Gastrocnemius medialis (tissue), 4 donors: ENCODE results near the gene OSMR. TPM values are rescaled to one million over a fixed set of nuclear protein-coding genes. Genes with fewer than 3 reads are reported as not detected.
"Not testable (repeated sequence)": the region's sequence is repeated elsewhere in the genome, so short reads cannot be mapped to it uniquely, and the experiment has no call there.

Source experiments
- ATAC-seq, 2 donors: fragments of 150-250 bp; one replicate each; pipeline ENCODE4 v1.9.1; 2016
- DNase-seq, 2 donors: peaks; one replicate each; pipeline ENCODE4 v3.0.0-alpha.2; 2019
- H3K27ac ChIP-seq, 4 donors: fragments of 200-600 bp; sonication (generic); 1 replicate in 1 of 4; 2 replicates in 3 of 4; pipeline ENCODE4 v1.5.1; 2016 to 2018; ENCODE audit warnings: mild to moderate bottlenecking in 2 of 4, moderate library complexity in 1 of 4
- H3K27me3 ChIP-seq, 3 donors: fragments of 200-600 bp; sonication (generic) in 2 of 3; 1 replicate in 1 of 3; 2 replicates in 2 of 3; pipeline versions ENCODE4 v1.5.1 to v1.6.0; 2016 to 2019; ENCODE audit warnings: mild to moderate bottlenecking in 1 of 3, moderate library complexity in 1 of 3
- H3K36me3 ChIP-seq, 2 donors: fragments of 200-600 bp; sonication (generic) in 1 of 2; one replicate each; pipeline ENCODE4 v1.5.1; 2017 to 2018
- H3K4me1 ChIP-seq, 2 donors: fragments of 200-600 bp; sonication (generic) in 1 of 2; one replicate each; pipeline ENCODE4 v1.5.1; 2016 to 2017; ENCODE audit warnings: mild to moderate bottlenecking in 2 of 2
- H3K4me3 ChIP-seq, 4 donors: fragments of 200-600 bp; sonication (generic) in 3 of 4; 1 replicate in 1 of 4; 2 replicates in 3 of 4; pipeline ENCODE4 v1.5.1; 2016 to 2019; ENCODE audit warnings: mild to moderate bottlenecking in 2 of 4
- H3K9me3 ChIP-seq, 3 donors: fragments of 200-600 bp; sonication (generic) in 2 of 3; 1 replicate in 1 of 3; 2 replicates in 2 of 3; pipeline ENCODE4 v1.5.1; 2016 to 2019
- CTCF ChIP-seq, 5 experiments: fragments of 450-650 bp in 3 of 5; fragments of 200-600 bp in 2 of 5; sonication (generic) in 2 of 5; IDR thresholded peaks in 4 of 5; conservative IDR thresholded peaks in 1 of 5; 1 replicate in 4 of 5; 2 replicates in 1 of 5; pipeline ENCODE4 v1.5.1; 2016 to 2019; ENCODE audit warnings: antibody characterized with exemption in 5 of 5, mild to moderate bottlenecking in 3 of 5, moderate library complexity in 3 of 5
- POLR2A ChIP-seq, 2 donors: fragments of 450-650 bp; IDR thresholded peaks; one replicate each; pipeline ENCODE4 v1.6.1; 2017; ENCODE audit warnings: antibody characterized with exemption in 2 of 2, mild to moderate bottlenecking in 2 of 2, moderate library complexity in 2 of 2
- in situ Hi-C, 4 donors: fragments of 200-750 bp; cut with MboI; loops; one replicate each; pipeline versions ENCODE4 v1.15.0 to v1.8.0; 2017; ENCODE audit warnings: low sequenced_read_pairs in 4 of 4
- intact Hi-C: fragments of 100-400 bp; cut with DNase I; formaldehyde crosslinking; loops from one replicate; pipeline ENCODE4 v1.15.1; 2023; ENCODE audit warnings: low total_unique reads
- total RNA-seq, 4 donors: library from RNA; depleted of rRNA; stranded (reverse); fragments of >200 nt; gene quantifications; one replicate each; pipeline versions ENCODE4 v1.1.0 to v1.2.3, GENCODE V29; 2016

The OSMR gene
- total RNA-seq, 4 donors from 2014 or later: 4.9 to 12.4 (median 6.5) TPM

GRCh38 chr5:38853753-38854470 is 8.1 kb downstream of the OSMR start:
- TF ChIP-seq CTCF (IDR thresholded peaks at IDR 0.05 in 4 of 5, conservative IDR thresholded peaks at IDR 0.05 in 1 of 5) (no peak), POLR2A (IDR thresholded peaks at IDR 0.05) (no peak)
- in situ Hi-C loops (no loop called here), intact Hi-C loops (no loop called here)
- ATAC-seq: no peak
- DNase-seq: no peak
- Histone ChIP-seq H3K4me3 (no peak overlapping the region), H3K27me3 (no peaks in the 10 kb centered on the region), H3K36me3 (no peaks in the 10 kb centered on the region), H3K4me1 (no peaks in the 10 kb centered on the region), H3K9me3 (no peaks in the 10 kb centered on the region), H3K27ac (no peak overlapping the region)

- ATAC-seq: no peak
- no peaks in the 10 kb centered on the region for H3K36me3 ChIP-seq
- DNase-seq: no peak
- intact Hi-C loops: no loop called here
- no peaks in the 10 kb centered on the region for H3K9me3 ChIP-seq
- no peak overlapping the region for H3K4me3 ChIP-seq
- in situ Hi-C loops: no loop called here
- no peaks in the 10 kb centered on the region for H3K4me1 ChIP-seq
- TF ChIP-seq CTCF (IDR thresholded peaks at IDR 0.05 in 4 of 5, conservative IDR thresholded peaks at IDR 0.05 in 1 of 5): no peak
- TF ChIP-seq POLR2A (IDR thresholded peaks at IDR 0.05): no peak
- H3K27ac ChIP-seq: no peak overlapping the region
- H3K27me3 ChIP-seq: no peaks in the 10 kb centered on the region
Observed at GRCh38 chr5:38854907-38855306, 9.1 kb downstream of the OSMR start.

- Histone ChIP-seq H3K36me3 (no peaks in the 10 kb centered on the region), H3K27ac (no peak overlapping the region), H3K27me3 (no peaks in the 10 kb centered on the region), H3K9me3 (no peaks in the 10 kb centered on the region), H3K4me1 (no peaks in the 10 kb centered on the region), H3K4me3 (no peak overlapping the region)
- in situ Hi-C loops: no loop called here
- TF ChIP-seq POLR2A (IDR thresholded peaks at IDR 0.05) (no peak), CTCF (IDR thresholded peaks at IDR 0.05 in 4 of 5, conservative IDR thresholded peaks at IDR 0.05 in 1 of 5) (no peak)
- intact Hi-C loops: no loop called here
- no peak for DNase-seq
- no peak for ATAC-seq
Observed at GRCh38 chr5:38856660-38857059, 10.8 kb downstream of the OSMR start.

- no peak overlapping the region for H3K27ac ChIP-seq
- in situ Hi-C loops (no loop called here), intact Hi-C loops (no loop called here)
- no peak overlapping the region for H3K4me3 ChIP-seq
- no peaks in the 10 kb centered on the region for H3K36me3 ChIP-seq
- no peaks in the 10 kb centered on the region for H3K27me3 ChIP-seq
- no peak for TF ChIP-seq POLR2A (IDR thresholded peaks at IDR 0.05)
- TF ChIP-seq CTCF (IDR thresholded peaks at IDR 0.05 in 4 of 5, conservative IDR thresholded peaks at IDR 0.05 in 1 of 5): no peak
- DNase-seq: no peak
- no peaks in the 10 kb centered on the region for H3K4me1 ChIP-seq
- no peak for ATAC-seq
- no peaks in the 10 kb centered on the region for H3K9me3 ChIP-seq
Observed at GRCh38 chr5:38858839-38859238, 13.0 kb downstream of the OSMR start.

- H3K36me3 ChIP-seq, in situ Hi-C loops, ATAC-seq, DNase-seq, H3K27ac ChIP-seq, H3K4me1 ChIP-seq, H3K27me3 ChIP-seq, intact Hi-C loops, H3K9me3 ChIP-seq, H3K4me3 ChIP-seq: not testable (repeated sequence)
Observed at GRCh38 chr5:38861986-38862770, 16.4 kb downstream of the OSMR start.
